Rectal smooth muscle tissue (tissue), 1 donor: Measurements from ENCODE around the gene MPDZ.

ENCODE experiments used
- H3K27ac ChIP-seq: one replicate; pipeline ENCODE4 v1.7.0; 2013; ENCODE audit warnings: low read depth, low read length, inconsistent platforms
- H3K27me3 ChIP-seq: one replicate; pipeline ENCODE4 v1.7.0; 2013; ENCODE audit warnings: low read length; ENCODE audit not compliant: control insufficient read depth, insufficient read depth
- H3K36me3 ChIP-seq: one replicate; pipeline ENCODE4 v1.7.0; 2013; ENCODE audit warnings: low read length; ENCODE audit not compliant: control insufficient read depth, insufficient read depth
- H3K4me1 ChIP-seq: one replicate; pipeline ENCODE4 v1.7.0; 2013; ENCODE audit warnings: low read length; ENCODE audit not compliant: control insufficient read depth, insufficient read depth
- H3K4me3 ChIP-seq: one replicate; pipeline ENCODE4 v1.7.0; 2013; ENCODE audit warnings: low read length
- H3K9ac ChIP-seq: one replicate; pipeline ENCODE4 v1.7.0; 2013; ENCODE audit warnings: low read length

The MPDZ gene

DNA sequence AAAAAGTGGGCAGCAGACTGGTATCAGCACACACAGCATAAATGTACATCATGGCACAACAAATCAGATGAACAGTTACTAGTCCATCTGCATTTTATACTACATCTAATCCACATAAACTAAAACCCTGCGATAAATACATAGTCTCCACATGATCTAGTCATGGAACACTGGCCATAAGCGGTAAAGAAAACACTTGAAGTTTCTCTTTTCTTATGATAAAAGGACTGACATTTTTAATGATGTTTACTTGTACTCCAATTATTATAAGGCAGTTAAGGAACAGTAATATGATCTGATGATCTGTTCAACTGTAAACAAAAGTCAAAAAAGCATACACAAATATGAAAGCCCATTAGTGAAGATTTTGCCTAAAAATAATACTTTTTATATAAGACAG lies 112.5 kb downstream of the MPDZ start:
- Histone ChIP-seq H3K36me3 (no peaks in the 10 kb centered on the region), H3K4me1 (no peaks in the 10 kb centered on the region), H3K9ac (no peak overlapping the region), H3K27ac (no peak overlapping the region), H3K4me3 (no peak overlapping the region), H3K27me3 (no peaks in the 10 kb centered on the region)

DNA sequence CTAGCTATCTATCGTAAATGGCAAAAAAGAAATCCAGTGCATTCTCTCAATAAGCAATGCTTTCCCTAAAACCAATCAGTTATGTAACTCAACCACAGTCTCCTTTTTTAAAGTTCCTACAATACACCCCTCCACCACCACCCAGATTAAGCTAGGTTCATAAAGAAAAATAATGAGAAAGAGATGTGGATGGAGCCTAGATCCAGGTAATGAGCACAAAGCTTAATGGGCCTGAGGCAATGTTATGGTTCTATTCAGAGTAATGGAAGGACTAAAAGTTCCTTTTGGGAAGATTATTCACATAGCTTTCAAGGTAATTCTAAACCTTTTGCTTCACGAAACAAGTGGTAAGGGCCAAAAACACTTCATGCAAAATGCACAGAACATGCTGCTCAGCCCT lies 113.5 kb downstream of the MPDZ start:
- no peak overlapping the region for H3K9ac ChIP-seq
- H3K27ac ChIP-seq, result no peak overlapping the region
- H3K27me3 ChIP-seq, result no peaks in the 10 kb centered on the region
- H3K4me1 ChIP-seq, result no peaks in the 10 kb centered on the region
- no peaks in the 10 kb centered on the region for H3K36me3 ChIP-seq
- no peak overlapping the region for H3K4me3 ChIP-seq

DNA sequence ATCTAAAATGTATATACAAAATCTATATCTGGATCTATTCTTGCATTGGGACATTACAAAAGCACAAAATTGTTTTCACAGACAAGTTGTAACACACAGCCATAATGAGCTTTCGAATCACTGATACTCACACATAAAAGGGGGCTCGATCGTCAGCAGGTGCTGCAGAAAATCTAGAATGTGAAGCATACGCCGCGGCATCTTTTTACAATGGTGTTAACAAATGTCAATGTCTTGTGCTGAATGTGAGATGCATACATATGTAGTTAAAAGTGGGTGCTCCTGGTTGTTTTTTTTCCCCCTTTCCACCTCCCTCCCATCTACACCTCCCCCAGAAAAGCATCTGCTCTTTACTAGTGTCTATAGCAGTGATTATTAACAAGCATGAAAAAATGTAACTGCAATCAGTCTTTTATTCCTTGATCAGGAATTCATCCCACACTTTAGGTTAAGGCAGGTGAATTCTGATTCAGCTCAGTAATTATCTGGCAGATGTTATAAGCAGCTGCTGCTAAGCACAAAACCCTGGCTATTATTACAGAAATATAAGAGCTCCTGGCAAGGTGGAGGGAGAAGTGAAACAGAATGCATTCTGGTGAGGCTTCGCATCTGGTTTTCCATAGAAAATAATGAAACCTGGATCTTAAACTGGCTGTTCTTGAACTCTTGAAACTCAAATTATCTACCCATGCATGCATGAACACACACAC lies 114.1 kb downstream of the MPDZ start:
- H3K27ac ChIP-seq, result no peak overlapping the region
- H3K9ac ChIP-seq, result no peak overlapping the region
- H3K4me3 ChIP-seq, result no peak overlapping the region
- no peaks in the 10 kb centered on the region for H3K4me1 ChIP-seq
- no peaks in the 10 kb centered on the region for H3K36me3 ChIP-seq
- H3K27me3 ChIP-seq, result no peaks in the 10 kb centered on the region

DNA sequence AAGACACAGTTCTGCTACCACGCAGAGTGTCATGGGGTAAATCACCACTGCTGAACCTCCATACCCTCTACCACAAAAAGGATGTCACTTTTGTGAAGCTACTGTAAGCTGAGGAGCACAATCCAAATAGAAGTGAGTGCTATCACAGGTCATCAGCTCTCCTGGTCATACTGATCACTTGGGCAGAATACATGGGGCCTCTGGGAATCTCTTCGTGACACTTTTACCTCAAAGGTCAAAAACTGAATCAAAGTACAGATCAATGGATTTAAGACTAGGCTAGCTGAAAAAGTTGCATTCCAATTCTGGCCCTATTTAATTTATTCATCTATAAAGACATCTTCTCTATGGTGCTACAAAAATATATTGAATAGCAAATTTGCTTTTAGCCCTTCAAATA lies 115.5 kb downstream of the MPDZ start:
- Histone ChIP-seq H3K27ac (no peak overlapping the region), H3K9ac (no peak overlapping the region), H3K4me1 (no peaks in the 10 kb centered on the region), H3K36me3 (no peaks in the 10 kb centered on the region), H3K27me3 (no peaks in the 10 kb centered on the region), H3K4me3 (no peak overlapping the region)

DNA sequence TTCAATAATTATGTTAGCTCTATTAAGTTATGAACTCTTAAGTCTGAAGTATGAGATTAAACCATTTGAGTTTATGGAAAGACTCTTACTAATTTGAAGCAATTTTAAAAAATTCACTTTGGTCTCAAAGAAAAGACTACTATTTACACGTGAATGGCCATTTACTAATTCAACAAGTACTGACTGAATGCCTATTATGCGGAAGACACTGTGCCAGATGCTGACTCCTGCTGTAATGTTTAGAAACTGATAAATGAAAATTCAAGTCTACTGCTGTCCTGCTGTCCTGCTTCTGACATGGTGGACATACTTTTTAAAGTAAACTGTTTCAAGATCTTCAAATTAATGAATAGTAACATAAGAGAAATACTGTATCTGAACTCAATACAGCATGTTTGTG lies 116.2 kb downstream of the MPDZ start:
- no peaks in the 10 kb centered on the region for H3K36me3 ChIP-seq
- H3K4me3 ChIP-seq, result no peak overlapping the region
- no peak overlapping the region for H3K27ac ChIP-seq
- no peak overlapping the region for H3K9ac ChIP-seq
- H3K27me3 ChIP-seq, result no peaks in the 10 kb centered on the region
- H3K4me1 ChIP-seq, result no peaks in the 10 kb centered on the region

DNA sequence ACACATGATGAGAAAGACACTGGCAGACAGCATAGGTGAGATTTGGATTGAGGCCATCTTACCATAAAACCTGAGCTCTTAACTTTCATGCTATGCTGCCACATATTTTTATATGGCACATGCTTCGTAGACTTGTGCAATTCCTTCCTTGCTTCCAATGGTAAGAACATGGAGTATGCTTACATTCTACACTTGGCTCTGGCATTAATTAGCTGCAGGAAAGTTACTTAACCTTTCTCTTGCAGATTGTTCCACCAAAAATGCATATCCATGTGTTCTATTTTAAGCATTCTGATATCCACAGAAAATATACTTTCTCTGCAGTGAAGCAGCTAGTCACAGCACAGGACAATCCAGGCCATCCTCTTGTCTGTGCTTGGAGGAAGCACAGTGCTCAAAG lies 119.4 kb downstream of the MPDZ start:
- Histone ChIP-seq H3K4me3 (no peak overlapping the region), H3K27me3 (no peaks in the 10 kb centered on the region), H3K9ac (no peak overlapping the region), H3K27ac (no peak overlapping the region), H3K4me1 (no peaks in the 10 kb centered on the region), H3K36me3 (no peaks in the 10 kb centered on the region)

DNA sequence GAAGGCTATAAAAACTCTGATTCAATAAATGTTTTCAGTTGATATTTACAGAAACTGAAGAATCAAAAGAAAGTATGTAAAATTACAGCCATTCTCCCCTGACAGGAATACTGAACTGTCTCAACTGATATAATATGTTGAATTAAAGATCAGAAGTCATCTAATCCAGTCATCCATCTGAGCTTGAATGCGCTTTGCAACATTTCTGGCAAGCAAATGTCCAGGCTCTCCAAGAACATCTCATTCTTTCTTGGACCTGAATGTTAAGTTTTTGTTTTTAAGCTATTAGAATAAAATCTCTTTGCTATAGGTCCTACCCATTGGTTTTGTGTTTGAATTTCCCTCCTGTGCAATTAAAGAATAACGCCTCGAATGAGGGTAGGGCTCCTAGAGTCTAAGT lies 120.5 kb downstream of the MPDZ start:
- no peak overlapping the region for H3K27ac ChIP-seq
- no peak overlapping the region for H3K9ac ChIP-seq
- H3K36me3 ChIP-seq, result no peaks in the 10 kb centered on the region
- H3K4me3 ChIP-seq, result no peak overlapping the region
- H3K4me1 ChIP-seq, result no peaks in the 10 kb centered on the region
- H3K27me3 ChIP-seq, result no peaks in the 10 kb centered on the region

DNA sequence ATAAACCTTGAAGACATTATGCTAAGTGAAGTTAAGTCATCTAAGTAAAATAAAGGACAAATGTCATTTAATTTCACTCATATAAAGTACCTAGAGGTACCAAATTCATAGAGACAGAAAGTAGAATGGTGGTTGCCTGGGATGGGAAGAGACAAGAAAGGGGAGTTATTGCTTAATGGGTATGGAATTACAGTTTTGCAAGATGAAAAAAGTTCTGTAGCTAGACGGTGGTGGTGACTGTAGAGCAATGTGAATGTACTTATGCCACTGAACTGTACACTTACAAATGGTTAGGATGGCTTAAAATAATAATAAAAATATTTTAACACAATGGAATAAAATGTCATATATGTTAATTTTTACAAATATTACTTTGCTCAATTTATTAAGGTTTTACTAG lies 128.0 kb downstream of the MPDZ start:
- Histone ChIP-seq H3K36me3 (no peaks in the 10 kb centered on the region), H3K27ac (no peak overlapping the region)

DNA sequence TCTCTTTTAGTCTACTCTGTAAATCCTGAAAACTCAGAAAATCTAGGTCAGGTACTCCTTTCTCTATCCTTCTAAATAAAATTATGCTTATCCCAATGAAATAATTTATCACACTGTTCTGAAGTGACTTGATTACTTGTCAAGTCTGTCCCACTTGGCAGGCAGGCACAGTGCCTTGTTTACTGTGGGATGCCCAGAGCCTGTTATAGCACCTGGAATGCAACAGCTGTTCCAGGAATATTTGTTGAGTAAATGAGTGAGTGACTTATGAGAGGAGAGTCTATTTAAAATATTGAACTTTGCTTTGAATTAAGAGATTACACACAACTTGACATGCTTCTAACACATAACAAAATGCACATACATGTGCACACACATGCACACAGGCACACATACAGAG lies 130.0 kb downstream of the MPDZ start:
- no peak overlapping the region for H3K9ac ChIP-seq
- H3K4me3 ChIP-seq, result no peak overlapping the region
- no peaks in the 10 kb centered on the region for H3K36me3 ChIP-seq
- no peaks in the 10 kb centered on the region for H3K4me1 ChIP-seq
- no peaks in the 10 kb centered on the region for H3K27me3 ChIP-seq
- no peak overlapping the region for H3K27ac ChIP-seq

More for the DNA sequence above, 128.0 kb downstream of the MPDZ start:
- Histone ChIP-seq H3K9ac (no peak overlapping the region), H3K4me3 (no peak overlapping the region), H3K27me3 (no peaks in the 10 kb centered on the region), H3K4me1 (no peaks in the 10 kb centered on the region)

DNA sequence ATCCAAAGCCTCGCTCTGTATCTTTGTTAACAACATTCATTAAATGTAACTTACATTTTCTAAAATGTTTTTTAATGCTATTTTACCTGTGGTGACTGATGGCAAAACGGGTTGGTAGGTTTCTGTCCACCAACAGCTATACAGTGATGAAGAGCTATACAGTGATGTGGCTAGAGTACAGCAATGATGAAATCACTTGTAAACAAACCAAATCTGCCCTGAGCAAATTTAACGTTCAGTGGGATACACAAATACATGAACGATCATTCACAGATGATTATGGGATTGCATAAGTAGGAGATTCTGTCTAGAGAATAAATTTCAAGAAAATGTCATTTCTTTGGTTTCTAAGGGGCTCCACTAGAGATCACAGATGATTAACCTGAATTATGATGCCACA lies 132.7 kb downstream of the MPDZ start:
- Histone ChIP-seq H3K4me3 (no peak overlapping the region), H3K4me1 (no peaks in the 10 kb centered on the region), H3K27ac (no peak overlapping the region), H3K27me3 (no peaks in the 10 kb centered on the region), H3K36me3 (no peaks in the 10 kb centered on the region), H3K9ac (no peak overlapping the region)

DNA sequence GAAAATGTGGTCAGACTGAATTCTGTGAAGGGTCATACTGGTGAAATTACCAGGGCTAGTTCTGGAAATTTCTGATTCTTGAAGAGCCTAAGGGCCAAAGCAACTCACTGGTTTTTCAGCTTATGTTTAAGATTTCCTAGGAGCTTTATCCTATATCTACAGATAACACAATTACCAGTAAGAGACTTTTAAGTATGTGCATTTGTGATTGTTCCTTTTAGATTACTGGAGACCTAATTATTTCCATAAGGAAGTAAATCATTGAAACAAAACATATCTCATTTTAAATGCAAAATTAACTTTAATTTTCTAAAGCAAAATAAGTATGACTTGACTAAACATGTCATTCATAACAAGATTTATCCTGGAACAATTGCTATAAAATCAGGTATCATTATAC lies 134.2 kb downstream of the MPDZ start:
- H3K4me3 ChIP-seq, result no peak overlapping the region
- H3K36me3 ChIP-seq, result no peaks in the 10 kb centered on the region
- no peaks in the 10 kb centered on the region for H3K4me1 ChIP-seq
- H3K27me3 ChIP-seq, result no peaks in the 10 kb centered on the region
- no peak overlapping the region for H3K27ac ChIP-seq
- H3K9ac ChIP-seq, result no peak overlapping the region

DNA sequence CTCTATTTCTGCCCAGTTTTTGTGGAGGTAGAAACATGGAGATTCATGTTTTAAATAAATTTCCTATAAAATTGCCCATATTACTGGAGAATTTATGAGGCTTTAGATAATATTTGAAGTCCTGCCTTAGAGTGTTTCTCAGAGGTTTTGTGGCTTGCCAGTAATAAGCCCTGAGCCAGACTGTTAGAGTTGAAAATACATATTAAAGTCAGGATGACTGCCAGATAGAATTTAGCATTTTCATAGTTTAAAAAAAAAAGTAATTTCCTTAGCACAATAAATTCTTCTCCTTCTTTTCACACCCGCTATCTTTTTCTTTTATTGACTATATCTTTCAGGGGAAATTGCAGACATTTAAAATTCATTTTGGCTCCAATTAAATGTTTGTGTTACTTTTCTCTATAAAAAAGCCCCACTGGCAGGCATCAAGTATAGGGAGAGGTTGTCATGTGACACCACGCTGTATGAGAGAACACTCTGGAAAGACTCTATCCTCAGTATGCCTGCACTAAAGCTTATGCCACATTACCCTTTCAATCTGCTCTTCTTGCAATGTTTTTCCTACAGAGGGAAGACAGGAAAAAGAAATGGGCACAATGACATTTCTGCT lies 135.2 kb downstream of the MPDZ start:
- no peak overlapping the region for H3K27ac ChIP-seq
- no peak overlapping the region for H3K4me3 ChIP-seq
- H3K36me3 ChIP-seq, result no peaks in the 10 kb centered on the region
- peaks cover 5% of the 10 kb centered on the region for H3K4me1 ChIP-seq
- no peaks in the 10 kb centered on the region for H3K27me3 ChIP-seq
- no peak overlapping the region for H3K9ac ChIP-seq

DNA sequence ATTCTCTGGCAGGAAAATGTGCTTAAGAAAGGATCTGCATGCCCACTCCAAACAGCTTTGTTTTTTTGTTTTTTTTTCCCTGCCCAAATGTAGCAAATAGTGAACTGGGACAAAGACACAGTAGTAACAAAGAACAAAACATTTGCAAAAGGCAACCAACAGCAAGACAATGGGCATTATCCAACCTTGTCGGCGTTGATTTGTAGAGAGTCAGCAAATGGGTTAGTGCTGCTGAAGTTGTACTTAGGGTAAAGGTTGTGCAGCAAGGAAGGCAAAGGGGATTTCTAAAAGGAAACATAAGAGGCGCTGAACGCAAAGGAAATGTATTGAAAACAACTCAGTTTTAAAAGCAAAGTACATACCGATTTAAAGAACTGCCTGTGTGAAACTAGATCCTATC lies 136.2 kb downstream of the MPDZ start:
- Histone ChIP-seq H3K4me1 (peaks cover 5% of the 10 kb centered on the region), H3K9ac (no peak overlapping the region), H3K4me3 (no peak overlapping the region), H3K36me3 (no peaks in the 10 kb centered on the region), H3K27me3 (no peaks in the 10 kb centered on the region), H3K27ac (no peak overlapping the region)
